ENCODE data around the gene CTNNA2.
"Not testable (repeated sequence)": the region's sequence is repeated elsewhere in the genome, so short reads cannot be mapped to it uniquely, and the experiment has no call there.

The CTNNA2 gene

DNA sequence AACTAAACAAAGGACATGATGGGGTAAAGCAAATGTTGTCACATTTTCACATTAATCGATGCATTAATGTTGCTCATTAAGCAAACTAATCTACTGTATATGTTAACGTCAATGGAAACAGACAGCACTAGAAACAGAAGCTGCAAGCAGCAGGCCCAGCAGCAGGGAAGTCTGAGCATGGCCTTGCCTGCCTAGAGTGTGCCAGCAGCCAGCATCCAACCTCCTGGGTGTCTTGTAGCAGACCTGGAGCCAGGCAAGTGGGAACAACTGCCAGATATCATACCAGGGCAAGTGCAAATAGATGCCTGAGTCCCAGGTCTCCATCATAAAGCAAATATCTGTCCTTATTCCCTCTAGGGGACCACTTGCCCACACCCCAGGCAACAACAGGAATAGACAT is 472.7 kb downstream of the CTNNA2 start:
- no peak for DNase-seq

- no peak for DNase-seq
Measured at GRCh38 chr2:79993144-79993543, 480.3 kb downstream of the CTNNA2 start.

DNA sequence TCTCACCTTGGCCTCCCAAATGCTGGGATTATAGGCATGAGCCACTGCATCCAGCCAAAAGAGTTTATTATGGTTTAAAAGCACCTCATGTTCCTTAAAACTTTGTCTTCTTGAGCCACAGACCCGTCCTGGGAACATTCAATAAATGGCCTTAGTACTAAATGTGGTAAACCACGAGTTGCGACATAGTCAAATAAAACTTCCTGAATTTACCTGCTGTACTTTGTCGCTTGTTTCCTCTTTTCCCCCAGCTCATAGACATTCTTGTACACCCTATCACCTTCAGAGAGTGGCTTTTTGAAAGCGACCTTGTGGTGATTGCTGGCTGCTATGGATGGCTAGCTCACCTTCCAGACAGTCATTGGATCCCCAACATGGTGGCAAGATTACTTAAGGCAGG is 481.3 kb downstream of the CTNNA2 start:
- DNase-seq: no peak

DNA sequence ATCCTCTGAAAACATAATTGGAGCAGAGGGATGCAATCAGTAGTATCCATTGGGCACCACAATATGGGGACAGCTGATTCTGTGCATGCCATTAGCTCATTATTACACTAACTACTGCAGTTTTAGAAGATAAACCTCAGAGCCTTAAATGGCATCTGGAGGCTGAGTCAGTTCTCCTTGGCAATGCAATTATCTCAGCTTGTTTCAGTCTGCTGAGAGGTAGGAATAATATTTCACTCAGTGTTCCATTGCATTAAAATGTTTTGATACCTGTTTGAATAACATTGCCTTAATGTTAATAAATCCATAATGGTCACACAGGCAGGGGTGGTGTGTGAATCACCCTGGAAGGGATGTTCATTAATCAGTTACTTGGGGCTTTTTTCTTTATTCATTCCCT is 482.1 kb downstream of the CTNNA2 start:
- DNase-seq: no peak

DNA sequence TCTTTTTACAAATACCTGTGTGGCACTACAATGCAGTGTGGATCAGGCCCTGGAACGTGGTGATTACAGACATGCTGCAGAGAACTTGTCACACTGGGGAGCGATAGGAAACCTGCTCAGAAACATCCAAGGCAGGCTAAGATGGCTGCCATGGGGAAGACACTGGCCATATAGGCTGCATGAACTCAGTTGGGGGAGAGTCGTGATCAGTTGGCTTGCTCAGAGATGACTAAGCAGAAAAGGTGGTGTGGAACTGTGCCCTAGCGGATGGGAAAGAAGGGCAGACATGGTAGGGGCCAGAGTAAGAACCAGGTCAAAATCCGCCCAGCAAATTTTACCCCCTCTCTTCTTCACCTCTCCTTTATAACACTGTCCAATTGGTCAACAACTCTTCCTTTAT is 483.9 kb downstream of the CTNNA2 start:
- DNase-seq: no peak

DNA sequence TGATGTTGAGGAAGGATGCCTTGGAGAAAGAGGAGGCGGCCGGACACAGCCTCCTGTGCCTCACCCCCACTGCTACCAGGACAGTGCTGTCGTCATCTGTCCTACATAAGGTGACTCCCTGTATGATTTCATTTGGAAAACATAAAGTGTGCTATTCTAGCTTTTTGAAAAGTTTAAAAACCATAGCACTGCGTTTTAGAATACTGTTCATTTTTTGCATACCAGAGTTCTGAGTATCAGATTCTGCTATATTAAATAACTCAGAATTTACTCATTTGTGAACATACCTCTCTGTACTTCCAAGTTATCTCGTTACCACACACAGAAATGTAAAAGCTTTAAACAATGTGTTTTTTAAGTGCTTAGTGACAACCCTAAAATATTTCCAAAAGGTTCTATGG is 488.9 kb downstream of the CTNNA2 start:
- DNase-seq: no peak

GRCh38 chr2:80002112-80002511 is 489.3 kb downstream of the CTNNA2 start:
- no peak for DNase-seq

DNA sequence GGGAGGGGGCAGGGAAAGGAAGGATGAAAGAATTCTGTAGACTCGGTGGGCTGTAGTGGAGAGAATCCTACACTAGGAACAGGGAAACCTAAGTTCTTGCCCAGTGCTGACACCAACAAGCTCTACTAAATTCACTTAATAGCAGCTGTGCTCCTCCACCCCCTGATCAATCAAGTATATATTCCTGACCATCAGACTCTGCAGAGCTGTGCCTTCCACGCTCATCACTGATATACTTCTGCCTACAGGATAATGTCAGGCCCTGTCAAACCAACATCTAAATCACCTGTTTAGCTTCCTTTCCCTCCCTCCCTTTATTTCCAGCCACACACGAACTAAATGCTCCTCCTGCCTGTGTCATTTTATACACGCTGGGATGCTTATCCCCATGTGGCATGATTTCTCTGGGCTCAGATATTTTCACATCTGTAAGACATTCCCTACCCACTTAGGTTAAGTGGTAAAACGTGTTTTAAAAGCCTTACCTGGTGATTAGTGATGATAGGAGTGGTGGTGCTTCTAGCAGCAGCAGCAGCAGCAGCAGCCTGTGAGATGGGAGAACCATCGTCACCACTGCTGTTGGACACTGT is 489.8 kb downstream of the CTNNA2 start:
- DNase-seq: no peak

DNA sequence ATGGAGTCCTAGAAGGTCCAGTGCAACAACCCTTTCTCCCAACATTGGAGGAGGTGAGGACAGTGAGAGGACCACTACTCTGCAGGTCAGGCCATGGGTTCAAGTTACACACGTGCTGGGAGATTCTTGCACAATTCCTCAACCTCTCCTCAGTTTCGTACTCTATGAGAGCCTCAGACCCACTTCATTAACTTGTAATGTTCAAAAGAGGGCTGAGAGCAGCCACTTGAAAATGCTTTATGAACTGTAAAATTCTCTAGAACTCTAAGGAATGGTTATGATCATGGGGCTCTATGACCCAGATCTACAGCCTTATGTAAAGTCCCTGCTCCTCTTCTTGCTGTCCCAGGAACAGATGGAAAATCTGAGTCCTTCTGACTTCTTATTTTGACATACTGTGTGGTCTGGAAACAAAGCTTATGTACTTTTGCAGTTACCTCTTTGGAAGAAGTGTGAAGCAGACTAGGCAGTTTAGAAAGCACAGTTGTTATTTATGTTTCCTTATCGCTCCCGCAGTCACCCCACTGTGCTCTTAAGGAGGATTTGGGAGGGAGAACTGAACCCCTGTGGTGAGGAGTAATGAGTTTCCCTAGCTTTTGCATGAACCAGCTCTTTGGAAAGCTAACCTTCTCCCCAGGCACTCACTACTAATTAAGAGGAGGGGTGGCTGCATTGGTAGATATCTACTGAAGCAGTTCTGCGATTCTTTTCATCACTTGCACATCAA is 495.1 kb downstream of the CTNNA2 start:
- no peak for DNase-seq

- no peak for DNase-seq
Measured at GRCh38 chr2:80008596-80008995, 495.7 kb downstream of the CTNNA2 start.

- DNase-seq: no peak
Measured at GRCh38 chr2:80009211-80009610, 496.4 kb downstream of the CTNNA2 start.

- no peak for DNase-seq
Measured at GRCh38 chr2:80012061-80012460, 499.2 kb downstream of the CTNNA2 start.

DNA sequence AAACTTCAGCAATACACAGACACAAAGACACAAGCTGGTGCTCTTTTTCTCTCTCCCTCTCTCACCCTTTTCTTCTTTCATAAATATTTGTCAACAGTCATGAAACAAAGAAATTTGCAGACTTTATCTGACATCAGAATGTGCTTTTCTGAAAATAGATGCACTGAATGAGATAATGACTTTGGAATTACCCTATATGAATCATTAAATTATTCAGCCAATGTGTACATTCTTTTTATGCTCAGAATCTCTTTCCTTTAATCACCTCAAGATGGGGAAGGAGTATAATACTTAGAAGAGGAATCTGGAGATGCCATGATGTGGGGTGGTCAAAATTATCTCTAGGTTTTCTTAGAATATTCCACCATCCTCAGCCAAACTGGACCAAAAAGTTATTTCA is 501.8 kb downstream of the CTNNA2 start:
- no peak for DNase-seq

- DNase-seq: no peak
Measured at GRCh38 chr2:80016171-80016570, 503.3 kb downstream of the CTNNA2 start.

DNA sequence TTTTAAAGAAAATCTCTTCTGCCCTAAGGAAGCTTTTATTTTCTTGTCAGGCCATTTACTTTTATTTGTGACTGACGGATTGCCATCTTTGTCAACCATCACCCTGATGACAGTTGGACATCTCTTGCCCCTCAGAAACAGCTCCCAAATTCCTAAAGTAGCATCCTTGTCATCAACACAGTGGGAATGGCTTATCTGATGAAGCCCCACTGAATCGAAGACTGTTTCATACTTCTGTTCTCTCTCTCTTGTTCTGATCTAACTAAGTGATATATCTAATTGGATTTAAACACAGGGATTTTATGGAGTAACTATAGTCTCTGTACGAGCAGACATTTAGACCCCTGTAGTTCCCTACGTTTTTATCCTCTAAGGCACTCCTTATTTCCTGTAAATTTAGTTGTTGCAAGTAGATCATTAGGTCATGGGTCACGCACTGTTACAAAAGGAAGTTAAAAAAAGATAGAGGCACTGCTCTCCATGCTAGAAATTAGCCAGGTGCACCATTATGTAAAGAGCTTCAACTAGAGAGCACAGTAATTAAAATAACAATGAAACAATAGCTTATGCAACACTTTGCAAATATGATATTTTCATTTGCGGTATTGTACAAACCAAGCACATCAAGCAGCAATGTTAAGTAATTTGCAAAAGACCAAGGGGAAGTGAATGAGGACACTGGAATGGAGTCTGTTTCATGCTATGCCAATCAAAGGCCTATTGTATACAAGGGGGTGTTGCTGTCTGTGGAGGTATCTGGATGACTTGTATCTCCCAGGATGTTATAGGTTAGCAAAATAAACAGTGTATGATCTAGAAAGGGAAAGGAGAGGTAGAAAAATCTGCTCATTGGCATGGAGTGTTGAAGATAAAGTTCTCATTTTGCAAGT is 507.0 kb downstream of the CTNNA2 start:
- peak; percentile 16 for DNase-seq

DNA sequence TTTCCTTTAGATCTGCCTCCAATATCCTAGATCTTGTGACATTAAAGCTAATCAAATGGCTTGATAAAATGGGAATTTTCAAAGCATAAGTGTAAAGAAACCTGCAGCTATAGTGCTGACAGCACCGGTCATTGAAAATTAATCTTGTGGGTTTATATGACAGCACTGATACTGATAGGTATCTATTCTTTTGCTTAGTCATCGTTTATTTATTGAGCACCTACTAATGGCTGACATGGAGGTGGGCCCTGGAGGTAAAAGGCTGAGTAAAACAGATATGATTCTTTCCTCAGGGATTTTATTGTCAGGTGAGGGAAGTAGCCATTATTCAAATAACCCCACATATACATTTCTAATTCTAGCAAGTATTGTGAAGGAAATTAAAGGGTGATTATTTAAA is 509.2 kb downstream of the CTNNA2 start:
- DNase-seq: no peak

- DNase-seq: no peak
Measured at GRCh38 chr2:80026040-80026729, 513.3 kb downstream of the CTNNA2 start.

DNA sequence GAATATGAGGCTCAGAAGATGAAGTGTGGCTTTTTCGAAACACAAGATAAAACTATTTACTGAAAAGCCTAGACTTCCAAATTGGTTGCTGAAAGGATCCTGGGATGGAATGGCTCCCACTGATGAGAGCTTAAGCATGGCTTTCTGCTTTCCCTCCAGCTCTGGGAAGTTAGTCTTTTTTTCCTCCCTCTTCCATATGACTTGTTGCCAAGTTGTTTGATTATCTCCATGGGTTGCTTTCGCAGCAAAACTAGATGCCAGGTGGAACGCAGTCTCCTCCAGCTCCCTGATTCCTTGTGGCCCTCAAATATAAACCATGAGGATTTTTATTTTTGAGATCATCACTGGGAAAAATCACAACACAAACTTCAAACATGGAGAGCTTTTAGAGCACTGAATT is 515.2 kb downstream of the CTNNA2 start:
- no peak for DNase-seq

DNA sequence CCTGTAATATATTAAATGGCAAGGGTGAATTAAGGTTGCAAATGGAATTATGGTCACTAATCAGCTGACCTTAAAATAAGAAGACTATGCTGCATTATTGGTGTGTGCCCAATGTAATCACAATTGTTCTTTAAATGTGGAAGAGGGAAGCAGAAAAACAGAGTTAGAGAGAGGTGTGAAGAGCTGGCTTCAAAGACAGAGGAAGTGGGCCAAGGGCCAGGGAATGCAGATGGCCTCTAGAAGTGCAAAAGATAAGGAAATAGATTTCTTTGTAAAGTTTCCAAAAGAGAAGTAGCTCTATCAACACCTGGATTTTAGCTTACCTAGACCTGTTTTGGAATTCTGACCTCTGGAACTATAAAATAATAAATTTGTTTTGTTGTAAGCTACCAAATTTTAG is 515.7 kb downstream of the CTNNA2 start:
- no peak for DNase-seq

DNA sequence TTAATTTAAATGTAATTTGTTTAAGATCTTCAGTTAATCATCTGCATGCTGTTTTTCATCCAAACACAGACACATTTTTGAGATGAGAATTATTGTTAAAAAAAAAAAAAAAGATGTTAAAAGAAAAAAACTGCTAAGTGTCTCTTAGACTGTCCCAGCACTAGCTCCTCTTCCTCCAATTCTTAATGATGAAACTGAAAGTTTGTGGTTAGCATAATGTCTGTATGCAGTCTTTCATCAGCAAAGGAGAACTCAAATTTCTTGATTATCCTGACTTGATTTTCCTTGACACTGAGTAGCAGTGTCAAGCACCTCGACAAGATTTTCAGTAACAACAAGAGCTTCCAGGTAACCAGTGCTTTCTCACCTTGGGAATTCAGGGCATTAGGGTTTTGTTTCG is 517.3 kb downstream of the CTNNA2 start:
- DNase-seq: no peak

DNA sequence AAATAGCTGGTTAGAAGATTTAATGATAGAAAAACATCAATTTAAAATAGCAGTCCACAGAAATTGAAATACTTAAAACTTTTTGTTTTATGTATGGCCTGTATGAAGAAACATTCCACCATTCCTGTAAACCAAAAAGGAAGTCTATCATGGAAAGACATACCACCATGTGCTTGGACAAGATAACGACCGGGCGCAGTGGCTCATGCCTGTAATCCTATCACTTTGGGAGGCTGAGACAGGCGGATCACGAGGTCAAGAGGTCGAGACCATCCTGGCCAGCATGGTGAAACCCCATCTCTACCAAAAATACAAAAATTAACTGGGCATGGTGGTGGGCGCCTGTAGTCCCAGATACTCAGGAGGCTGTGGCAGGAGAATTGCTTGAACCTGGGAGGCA is 519.8 kb downstream of the CTNNA2 start:
- not testable (repeated sequence) for DNase-seq

DNA sequence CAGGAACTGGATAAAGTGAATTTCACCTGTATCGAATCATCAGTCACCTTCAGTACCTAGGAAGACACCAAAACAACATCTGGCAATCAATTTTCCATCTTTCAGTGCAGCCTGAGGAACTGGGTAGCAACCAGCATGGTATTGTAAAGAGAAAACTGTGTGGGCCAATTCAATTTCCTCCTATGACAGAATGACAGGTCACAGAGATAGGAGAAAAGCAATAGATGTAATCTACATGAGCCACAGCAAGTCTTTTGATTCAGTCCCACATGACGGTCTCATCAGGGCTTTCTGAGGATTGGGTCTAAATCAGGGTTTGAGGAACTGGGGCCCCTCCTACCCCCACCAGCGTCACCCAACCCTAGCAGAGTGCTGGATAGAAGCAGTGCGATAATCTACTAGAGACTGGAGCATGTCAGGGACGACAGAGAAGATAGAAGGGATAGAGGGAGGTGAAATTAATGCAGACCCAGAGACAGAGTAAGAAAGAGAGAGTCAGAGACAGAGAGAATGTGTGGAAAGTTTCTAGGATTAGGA is 523.0 kb downstream of the CTNNA2 start:
- DNase-seq: no peak

- no peak for DNase-seq
Measured at GRCh38 chr2:80037310-80037709, 524.5 kb downstream of the CTNNA2 start.
